GM18909 (cell line): ENCODE results near the gene IDH3G.

Source experiments
- ATAC-seq: cut with Tn5 transposase; IDR thresholded peaks from one replicate; pipeline ENCODE4 v1.9.1; 2021; ENCODE audit warnings: mild to moderate bottlenecking; ENCODE audit not compliant: unreplicated experiment, poor library complexity

IDH3G gene

DNA sequence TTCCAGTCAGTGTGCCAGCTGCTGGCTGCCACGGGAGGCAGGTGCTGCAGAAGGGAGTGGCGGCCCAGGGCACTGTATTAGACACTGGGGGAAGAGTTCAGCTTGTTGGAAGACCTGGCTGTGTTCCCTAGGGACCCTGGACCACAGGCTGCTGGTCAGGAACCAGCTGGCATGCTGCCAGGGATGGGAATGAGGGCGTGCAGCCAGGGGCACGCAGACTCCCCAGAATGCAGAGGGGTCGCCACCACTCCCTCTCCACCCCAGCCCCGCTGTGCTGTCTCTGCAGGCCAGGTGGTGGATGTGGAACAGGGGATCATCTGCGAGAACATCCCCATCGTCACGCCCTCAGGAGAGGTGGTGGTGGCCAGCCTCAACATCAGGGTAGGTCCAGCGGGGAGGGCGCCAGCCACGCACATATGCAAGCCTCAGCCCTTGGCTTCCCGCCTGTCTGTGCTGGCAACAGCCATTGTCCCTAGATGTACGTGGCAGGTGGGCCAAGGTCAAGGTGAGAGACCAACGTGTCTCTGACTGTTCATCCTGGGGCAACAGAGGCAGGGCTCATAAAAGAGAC, 57.2 kb downstream of the IDH3G start:
- no peak for ATAC-seq

DNA sequence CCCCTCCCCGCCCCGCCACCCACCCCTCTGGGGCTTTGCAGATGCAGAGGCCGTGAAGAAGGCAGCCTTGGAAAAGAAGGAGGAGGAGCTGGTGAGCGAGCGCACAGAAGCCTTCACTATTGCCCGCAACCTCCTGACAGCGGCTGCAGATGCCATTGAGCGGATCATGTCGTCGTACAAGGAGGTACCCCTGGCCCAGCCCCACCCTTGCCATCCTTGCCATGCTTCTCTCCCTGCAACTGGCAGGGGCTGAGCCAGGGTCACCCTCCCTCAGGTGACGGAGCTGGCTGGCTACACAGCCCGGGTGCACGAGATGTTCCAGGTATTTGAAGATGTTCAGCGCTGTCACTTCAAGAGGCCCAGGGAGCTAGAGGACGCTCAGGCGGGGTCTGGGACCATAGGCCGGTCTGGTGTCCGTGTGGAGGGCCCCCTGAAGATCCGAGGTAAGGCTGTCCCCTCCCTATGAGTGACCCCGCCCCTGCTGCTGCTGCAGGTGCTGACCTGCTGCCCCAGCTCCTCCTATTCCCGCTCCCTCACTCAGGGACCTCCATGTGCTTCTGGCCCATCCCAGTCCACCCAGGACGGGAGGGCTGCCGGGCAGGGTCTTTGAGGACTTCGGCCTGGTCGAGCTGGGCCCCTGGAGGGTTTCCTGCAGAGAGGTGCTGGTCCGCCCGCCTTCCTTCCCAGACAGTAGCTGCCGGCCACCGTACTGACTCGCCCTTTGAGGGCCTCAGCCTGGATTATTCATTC, 57.9 kb downstream of the IDH3G start:
- no peak for ATAC-seq
